ENCODE data around the gene PEX3.
"Not testable (repeated sequence)": the region's sequence is repeated elsewhere in the genome, so short reads cannot be mapped to it uniquely, and the experiment has no call there.

Gene PEX3

DNA sequence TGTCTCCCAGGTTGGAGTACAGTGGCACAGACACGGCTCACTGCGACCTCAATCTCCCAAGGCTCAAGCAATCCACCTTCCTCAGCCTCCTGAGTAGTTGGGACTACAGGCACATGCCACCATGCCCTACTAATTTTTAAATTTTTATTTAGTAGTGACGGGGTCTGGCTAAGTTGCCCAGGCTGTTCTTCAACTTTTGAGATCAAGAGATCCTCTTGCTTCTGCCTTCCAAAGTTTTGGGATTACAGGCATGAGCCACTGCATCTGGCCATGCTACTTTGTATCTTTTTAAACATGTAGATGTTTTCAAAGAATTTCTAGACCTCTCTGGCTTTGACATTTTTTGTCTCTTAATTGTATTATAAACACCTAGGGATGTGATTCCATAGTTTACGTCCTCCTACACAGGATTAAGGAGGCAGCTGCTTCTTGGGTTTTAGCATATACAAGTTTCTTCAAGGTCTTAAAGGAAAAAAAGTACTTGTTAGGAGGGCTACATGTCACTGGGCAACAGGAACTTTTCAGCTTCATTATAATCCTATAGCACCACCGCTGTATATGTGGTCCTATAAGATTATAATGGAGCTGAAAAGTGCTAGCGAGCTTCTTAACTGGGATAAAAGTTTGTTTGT, 1.4 kb upstream of the PEX3 start:
- no peak for DNase-seq

DNA sequence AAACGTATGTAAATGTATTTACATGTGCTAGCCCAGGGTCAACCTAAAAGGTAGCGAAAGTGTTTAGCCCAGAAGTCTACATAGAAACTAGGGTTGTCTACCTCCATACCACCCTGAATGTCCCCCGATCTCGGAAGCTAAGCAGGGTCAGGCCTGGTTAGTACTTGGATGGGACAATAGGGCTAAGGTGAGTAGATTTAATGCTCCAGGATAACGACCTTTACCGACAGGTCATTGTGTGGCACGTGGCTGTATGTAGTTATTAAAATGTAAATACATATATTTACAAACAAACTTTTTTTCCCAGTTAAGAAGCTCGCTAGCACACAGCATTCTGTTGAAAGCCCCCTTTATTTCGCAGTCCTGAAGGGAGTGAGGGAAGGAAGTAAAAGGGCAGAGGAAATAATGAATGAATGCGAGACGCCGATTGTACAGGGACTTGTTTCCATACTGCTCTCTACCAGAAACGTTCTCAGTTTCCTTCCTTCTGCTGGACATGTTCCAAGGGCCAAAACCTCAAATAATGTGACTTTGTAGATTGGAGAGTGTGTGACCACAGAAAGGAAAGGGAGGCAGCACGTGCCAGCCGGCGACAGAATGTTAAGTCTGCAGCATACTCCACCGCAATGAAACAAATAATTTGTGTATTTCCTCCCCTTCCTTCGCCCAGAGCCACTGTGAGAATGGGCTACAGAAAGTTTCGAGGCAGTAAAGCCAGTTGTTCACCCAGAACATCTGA, 722 bp upstream of the PEX3 start:
- no peak for DNase-seq

DNA sequence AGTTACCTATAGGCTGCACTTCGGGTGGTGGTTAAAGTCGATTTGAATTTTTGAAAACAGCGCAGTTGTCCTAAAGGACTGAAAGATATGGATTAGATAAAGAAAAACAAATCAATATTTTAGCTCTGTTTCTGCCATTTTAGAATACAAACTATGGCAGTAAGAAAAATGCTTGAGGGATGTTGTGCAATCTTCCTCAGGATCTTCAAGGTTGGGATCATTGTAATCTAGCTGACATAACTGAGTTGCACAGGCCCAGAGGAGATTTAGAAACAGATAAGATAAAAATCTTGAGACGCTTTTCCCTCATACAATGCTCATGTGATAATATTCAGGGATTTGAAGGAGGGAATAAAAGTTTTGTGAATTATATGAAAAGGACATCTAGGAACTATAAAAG, 926 bp downstream of the PEX3 start:
- no peak for DNase-seq

DNA sequence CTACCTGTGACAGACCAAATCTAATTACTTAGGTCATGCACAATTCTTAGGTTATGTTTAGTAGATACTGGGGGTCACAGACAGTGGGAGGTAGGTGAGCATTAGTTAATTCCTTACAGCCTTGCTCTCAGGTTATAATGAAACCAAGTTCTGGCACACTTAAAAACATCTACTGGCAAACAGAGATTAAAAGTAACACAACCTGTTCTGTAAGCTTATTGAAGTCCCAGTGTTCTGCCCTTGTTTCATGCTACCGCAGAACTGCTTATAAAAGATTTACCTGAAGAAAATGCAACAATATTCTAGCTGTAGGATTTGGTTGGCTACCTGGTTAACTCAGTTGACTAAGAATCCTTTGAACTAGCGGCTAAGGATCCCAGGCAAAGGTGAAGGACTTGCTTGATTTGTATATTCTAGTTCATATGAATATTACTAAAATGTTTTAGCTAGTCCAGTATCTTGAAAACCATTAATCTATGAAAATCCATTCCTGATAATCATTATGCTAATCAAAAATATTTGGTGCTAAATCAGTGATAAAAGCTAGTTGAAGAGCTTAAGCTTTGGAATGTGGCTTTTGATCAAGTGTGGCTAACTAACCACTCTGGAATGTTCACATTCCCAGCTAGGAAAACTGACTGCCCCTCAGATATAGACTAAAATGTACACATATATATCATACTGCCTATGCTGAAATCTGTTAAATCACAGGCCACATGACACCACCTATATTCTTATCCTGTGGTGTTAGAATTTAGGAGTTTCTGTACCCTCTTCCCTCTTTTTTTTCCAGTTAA, 7.2 kb downstream of the PEX3 start:
- DNase-seq, result no peak

DNA sequence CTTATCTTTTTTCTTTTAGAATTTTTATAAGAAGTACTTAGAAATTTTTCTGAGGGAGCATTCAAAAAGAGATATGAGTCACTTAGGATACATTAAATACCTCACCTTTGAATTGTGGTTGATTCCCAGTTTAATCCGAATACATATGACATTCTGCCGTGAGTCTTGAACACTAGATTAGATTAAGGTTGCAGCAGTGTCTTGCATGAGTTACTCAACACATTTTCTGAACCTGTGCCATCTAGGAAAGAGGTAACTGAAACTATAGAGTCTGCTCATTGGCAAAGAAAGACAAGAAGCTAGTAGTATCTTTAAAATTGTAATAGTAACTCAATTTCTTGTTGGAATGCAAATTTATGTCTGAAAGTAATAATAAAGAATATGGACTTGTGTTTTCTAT, 14.9 kb downstream of the PEX3 start:
- DNase-seq, result no peak

DNA sequence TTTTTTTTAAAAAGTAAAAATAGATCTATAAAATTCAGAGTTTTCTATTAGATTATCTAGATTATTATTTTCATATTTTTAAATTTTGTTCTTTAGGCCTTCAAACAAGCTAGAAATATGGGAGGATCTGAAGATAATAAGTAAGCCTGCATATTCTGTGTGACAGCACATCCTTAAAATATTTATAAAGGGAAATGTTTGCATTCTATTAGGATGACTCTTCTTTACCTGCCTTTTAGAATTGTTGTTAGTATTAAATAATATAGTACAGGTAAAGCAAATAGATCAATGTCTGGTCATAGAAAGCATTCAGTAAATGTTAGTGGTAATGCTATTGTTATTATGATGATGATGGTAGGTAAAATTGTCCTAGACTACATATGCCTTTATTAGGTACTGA, 17.4 kb downstream of the PEX3 start:
- no peak for DNase-seq

DNA sequence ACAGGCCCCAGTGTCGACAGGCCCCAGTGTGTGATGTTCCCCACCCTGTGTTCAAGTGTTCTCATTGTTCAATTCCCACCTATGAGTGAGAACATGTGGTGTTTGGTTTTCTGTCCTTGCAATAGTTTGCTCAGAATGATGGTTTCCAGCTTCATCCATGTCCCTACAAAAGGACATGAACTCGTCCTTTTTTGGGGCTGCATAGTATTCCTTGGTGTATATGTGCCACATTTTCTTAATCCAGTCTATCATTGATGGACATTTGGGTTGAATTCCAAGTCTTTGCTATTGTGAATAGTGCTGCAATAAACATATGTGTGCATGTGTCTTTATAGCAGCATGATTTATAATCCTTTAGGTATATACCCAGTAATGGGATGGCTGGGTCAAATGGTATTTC, 18.2 kb downstream of the PEX3 start:
- not testable (repeated sequence) for DNase-seq

DNA sequence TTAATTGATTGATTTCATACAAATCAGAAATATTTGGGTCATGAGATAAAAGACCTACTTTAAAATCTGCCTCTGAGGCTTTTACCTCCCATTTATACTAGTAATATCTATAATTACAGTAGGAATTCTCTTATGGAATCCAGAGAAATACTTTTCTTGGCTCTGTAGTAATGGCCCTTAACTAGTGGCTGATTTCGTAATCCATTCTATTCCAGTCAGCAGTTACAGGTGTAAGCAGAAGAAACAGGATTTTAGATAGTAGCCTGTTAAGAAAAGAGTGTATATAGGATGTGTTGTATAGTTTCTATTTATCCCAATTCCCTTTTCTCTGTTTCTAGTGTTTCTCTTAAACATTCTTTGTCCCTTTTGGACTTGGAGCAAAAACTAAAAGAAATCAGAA, 21.2 kb downstream of the PEX3 start:
- no peak for DNase-seq

DNA sequence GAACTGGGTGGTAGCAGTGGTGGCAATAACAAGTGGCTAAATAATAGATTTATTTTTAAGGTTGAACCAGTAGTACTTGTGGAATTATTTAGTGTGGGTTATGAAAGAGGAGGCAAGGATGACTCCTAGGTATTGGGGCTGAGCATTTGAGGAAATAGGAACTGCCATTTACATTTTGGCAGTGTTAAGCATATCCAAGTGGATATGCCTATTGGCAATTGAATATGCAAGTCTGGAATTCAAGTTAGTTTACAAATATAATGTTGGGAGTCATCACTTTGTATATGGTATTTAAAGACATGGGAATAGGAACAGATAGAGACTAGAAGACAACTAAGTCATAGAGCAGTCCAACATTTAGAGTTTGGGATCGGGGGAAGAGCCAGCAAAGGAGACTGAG, 25.9 kb downstream of the PEX3 start:
- no peak for DNase-seq

DNA sequence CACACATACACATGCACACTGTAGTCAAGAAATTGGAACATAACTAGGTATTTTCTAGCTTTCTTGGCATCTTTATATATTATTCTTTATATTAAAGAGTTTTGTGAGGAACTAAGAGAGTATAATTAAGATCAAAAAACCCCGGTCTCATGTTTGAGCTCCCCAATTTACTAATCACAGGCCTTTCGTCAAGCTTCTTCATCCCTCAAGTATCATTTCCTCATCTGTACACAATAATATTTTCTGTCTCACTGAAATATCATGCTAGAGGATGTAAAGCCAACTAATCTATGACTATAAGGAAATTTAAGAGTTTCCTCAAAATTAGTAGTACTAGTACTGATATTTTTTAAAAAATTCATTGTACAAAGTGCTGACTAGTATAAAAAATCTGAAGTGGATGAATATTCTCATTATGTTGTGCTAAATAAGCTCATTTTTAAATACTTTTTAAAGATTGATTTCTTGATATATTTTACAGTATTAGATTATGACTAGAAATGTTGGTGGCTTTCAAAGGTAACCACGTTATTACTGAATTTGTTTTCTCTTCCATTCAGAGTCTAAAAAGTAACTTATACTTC, 28.0 kb downstream of the PEX3 start:
- DNase-seq, result no peak

DNA sequence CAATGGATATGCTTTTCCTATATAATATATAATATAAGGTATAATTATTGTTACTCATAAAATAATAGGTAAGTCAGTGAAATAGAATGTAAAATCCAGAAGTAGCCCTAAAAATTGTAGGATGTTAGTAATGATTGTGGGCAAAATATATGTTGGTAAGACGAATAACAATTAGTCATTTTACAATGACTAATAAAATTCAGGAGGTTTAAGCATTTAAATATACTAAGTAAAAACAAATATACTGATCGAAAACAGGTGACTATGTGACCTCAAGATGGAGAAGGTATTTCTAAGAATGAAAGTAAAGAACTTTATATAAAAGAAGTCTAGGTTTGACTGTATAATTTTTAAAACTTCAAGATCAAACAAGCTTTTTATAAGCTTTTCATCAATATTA, 32.0 kb downstream of the PEX3 start:
- DNase-seq, result no peak

DNA sequence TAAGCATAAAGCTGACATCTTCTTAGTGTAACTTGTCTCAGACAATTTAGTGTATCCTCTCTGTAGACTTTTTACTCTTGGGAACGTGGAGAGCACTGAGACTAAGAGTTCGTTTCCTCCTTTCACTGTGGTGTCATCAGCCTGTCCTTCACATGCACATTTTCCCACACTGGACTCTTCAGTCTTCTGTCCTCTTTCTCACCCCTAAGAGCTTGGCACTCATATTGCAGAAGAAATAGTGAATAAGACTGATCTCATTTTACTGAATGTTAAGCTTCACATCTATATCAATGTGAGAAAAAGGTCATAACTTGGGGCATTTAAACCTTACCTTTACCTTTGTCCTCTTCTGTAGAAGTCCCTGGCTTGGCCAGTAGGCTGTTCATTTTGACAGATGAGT, 35.4 kb downstream of the PEX3 start:
- DNase-seq, result no peak

DNA sequence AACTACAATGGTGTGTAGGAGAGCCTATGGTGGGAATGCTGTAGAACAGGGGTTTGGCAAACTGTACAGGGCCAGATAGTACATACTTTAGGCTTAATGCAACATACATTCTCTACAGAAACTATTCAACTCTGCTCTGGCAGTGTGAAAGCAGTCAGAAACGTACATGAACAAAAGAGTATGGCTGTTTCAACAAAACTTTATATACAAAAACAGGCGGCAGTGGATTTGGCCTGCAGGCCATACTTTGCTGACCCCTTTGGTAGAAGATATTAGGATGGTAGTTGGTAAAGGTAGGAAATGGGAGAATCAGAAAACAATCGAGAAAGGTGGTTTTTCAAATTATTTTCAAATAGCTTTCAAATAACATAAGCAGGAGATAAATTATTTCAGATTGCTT, 36.1 kb downstream of the PEX3 start:
- no peak for DNase-seq

DNA sequence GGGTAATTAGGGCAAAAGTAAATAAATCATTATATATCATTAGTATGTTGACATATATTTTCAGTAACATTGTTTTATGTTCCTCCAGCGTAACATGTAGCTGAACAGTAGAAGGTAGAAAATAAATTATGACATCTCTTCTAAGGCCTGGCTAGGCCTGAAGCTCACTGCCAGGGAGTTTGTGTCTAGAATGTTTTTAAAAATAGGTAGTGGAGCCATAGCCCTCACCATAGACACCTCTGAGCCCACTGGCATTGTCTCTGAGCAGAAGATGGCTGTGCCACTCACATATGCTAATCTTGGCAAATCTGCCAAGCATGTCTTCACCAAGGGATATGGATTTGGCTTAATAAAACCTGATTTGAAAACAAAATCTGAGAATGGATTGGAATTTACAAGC, 39.6 kb downstream of the PEX3 start:
- no peak for DNase-seq

DNA sequence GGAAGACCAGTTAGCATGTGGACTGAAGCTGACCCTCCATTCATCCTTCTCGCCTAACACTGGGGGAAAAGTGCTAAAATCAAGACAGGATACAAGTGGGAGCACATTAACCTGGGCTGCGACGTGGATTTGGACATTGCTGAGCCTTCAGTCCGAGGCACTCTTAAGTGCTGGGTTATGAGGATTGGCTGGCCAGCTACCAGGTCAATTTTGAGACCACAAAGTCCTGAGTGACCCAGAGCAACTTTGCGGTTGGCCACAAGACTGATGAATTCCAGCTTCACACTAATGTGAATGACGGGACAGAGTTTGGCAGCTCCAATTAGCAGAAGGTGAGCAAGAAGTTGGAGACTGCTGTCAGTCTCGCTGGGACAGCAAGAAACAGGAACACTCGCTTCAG, 40.2 kb downstream of the PEX3 start:
- DNase-seq, result no peak

DNA sequence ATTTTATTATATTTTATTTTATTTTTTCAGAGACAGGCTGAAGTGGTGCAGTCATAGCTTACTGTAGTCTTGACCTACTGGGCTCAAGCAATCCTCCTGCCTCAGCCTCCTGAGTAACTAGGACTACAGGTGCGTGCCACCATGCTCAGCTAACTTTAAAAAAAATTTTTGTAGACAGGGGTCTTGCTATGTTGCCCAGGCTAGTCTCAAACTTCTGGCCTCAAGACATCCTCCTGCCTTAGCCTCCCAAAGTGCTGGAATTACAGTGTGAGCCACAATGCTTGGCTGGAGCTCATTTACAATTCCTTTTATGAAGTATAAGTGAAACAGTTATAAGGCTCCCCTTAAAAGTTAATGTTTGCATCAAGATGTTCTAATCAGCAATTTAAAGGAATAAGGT, 46.4 kb downstream of the PEX3 start:
- DNase-seq, result no peak

DNA sequence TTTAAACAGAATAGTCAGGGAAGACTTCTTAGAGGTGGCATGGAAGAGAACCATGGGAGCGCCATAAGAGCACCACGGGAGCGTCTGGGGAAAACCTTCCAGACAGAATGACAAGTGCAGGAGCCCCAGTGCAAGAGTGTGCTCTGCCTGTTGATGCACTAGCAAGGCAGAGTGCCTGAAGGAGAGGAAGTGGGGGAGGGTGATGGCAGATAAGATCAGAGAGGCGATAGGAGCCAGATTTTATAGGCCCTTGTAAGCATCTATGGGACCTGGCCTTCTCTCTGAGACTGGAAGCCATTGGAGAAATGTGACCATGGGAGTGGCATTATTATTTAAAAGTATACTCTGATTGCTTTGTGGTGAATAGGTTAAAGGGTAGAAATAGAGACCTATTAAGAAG, 47.8 kb downstream of the PEX3 start:
- no peak for DNase-seq

DNA sequence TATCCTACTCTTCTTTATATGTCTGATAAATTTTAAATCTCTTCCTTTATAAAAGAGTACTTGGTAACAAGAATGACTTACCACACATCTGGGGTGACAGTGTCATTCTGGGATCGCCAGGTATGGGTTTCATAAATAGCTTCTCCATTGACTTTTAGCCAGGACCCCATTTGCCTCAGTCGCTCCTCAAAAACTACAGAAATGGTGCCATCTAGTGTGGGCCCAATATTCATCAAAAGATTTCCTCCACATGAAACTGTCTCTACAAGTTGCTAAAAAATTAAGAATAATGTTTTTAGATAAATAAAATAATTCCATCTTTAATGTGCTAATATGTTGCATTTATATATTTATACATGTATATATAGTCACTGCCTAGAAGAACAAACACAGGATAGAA, 51.2 kb downstream of the PEX3 start:
- DNase-seq, result no peak

DNA sequence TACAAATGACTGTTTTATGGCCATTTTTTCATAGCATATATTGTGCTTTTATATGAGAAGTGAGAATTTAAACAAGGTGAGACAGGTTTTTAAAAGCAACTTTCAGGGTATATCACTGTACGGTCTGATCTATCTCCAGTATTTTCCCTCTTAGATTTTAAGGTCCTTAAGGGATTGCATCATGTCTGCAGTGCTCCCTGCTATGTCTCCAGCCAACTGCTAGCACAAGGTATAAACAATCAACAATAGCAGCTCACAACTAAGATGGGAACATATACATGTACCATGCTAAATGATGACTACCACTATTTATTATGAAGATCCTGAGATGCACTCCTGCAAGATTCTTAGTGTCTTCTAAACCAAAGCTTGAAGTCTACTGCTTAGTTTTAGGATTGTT, 53.8 kb downstream of the PEX3 start:
- no peak for DNase-seq

DNA sequence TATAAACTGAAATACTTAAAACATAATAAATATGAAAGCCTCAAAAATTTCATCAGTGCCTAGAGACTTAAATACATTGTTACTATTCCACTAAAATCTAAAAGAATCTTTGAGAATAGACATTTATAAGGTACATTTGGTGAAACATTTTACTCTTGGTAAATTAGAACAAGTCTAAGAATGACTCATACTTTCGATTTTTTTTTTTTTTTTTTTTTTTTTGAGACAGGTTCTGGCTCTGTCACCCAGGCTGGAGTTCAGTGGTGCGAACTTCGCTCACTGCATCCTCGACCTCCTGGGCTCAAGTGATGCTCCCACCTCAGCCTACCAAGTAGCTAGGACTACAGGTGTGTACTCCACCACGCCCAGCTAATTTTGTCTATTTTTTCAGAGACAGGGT, 54.5 kb downstream of the PEX3 start:
- no peak for DNase-seq

DNA sequence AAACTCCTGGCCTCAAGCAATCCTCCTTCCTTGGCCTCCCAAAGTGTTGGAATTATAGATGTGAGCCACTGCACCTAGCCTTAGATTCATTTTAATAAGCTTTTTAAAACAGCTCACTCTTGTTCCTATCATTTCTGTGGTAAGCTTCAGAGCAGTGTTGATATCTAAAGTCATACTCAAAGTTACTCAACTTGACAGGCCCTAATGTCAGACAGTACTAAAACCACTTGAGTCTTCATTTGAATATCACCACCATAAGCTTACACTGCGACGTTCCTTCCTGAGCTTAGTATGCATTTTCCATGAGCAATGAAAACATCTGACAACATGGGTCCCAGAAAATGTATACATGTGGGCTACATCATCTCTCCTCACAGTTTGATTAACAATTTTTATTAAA, 54.9 kb downstream of the PEX3 start:
- DNase-seq, result no peak

DNA sequence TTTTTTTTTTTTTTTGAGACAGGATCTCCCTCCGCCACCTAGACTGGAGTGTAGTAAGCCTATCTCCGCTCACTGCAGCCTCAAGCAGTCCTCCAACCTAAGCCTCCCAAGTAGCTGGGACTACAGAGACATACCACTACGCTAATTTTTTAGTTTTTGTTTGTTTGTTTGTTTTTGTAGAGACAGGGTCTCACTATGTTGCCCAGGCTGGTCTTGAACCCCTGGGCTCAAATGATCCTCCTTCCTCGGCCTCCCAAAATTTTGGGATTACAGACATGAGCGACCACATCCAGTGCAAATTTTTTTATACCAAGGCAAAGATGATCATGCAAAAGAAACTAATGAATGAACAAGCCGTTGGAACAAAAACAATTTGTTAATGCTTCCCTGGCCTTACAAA, 55.6 kb downstream of the PEX3 start:
- no peak for DNase-seq

DNA sequence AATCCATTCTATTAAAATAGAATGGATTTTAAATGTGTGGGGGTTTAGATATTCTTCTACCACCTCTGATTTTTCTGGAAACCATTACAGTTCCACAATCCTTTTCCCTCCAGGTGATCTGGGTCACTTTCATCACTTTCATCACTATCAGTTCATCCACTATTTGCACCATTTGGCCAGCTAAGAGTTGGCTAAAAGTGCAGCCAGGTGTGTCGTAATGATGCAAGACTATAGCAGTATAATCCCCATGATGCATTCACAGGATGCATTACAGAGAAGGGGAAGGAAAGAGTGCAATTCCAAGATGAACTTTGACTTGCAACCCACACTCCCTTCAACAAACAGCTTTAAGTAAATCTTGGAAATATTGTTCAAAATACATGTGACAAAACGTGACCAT, 56.0 kb downstream of the PEX3 start:
- no peak for DNase-seq
